ENCODE results near the gene ARID1B. TPM values are rescaled to one million over a fixed set of nuclear protein-coding genes. Genes with fewer than 3 reads are reported as not detected.

ARID1B gene
- polyA plus RNA-seq, 1 experiment = 19.2 TPM

GRCh38 chr6:156767603-156768467 is 9.3 kb upstream of the ARID1B start:
- CTCF ChIA-PET = no interaction called here
- no peaks in the 10 kb centered on the region for H3K9me3 ChIP-seq (ENCODE audit: control insufficient read depth, insufficient read depth, low read length)

GRCh38 chr6:156771047-156771446 is 6.1 kb upstream of the ARID1B start:
- ChIA-PET POLR2A (interaction anchor here (0.7 kb wide), 1 partner anchor 15 kb away, joined by 6 read pairs; no protein-coding TSS in a partner anchor), CTCF (interaction anchor here (0.6 kb wide), 1 partner anchor 23 kb away, joined by 3 read pairs; no protein-coding TSS in a partner anchor)
- Histone ChIP-seq H3K4me3 (ENCODE audit: low read depth, low read length) (no peak overlapping the region), H3K9me3 (ENCODE audit: control insufficient read depth, insufficient read depth, low read length) (no peaks in the 10 kb centered on the region), H3K27me3 (ENCODE audit: control insufficient read depth, insufficient read depth, low read length) (no peaks in the 10 kb centered on the region), H3K27ac (ENCODE audit: low read depth, low read length) (no peak overlapping the region)
- DNase-seq (ENCODE audit: low read depth, low spot score) = no peak
- TF ChIP-seq CTCF (IDR thresholded peaks at IDR 0.05; ENCODE audit: low read depth, low read length) = no peak

More at GRCh38 chr6:156767603-156768467, 9.3 kb upstream of the ARID1B start:
- TF ChIP-seq CTCF (IDR thresholded peaks at IDR 0.05; ENCODE audit: low read depth, low read length) = no peak
- Histone ChIP-seq H3K4me3 (ENCODE audit: low read depth, low read length) (no peak overlapping the region), H3K27me3 (ENCODE audit: control insufficient read depth, insufficient read depth, low read length) (peaks cover under 1% of the 10 kb centered on the region), H3K27ac (ENCODE audit: low read depth, low read length) (no peak overlapping the region)
- POLR2A ChIA-PET = no interaction called here
- DNase-seq (ENCODE audit: low read depth, low spot score) = no peak

GRCh38 chr6:156771761-156772160 is 5.4 kb upstream of the ARID1B start:
- no peak for DNase-seq (ENCODE audit: low read depth, low spot score)
- CTCF ChIA-PET = no interaction called here
- no peak for TF ChIP-seq CTCF (IDR thresholded peaks at IDR 0.05; ENCODE audit: low read depth, low read length)
- Histone ChIP-seq H3K27me3 (ENCODE audit: control insufficient read depth, insufficient read depth, low read length) (no peaks in the 10 kb centered on the region), H3K4me3 (ENCODE audit: low read depth, low read length) (no peak overlapping the region), H3K27ac (ENCODE audit: low read depth, low read length) (no peak overlapping the region), H3K9me3 (ENCODE audit: control insufficient read depth, insufficient read depth, low read length) (no peaks in the 10 kb centered on the region)
- POLR2A ChIA-PET = no interaction called here

- Histone ChIP-seq H3K9me3 (ENCODE audit: control insufficient read depth, insufficient read depth, low read length) (no peaks in the 10 kb centered on the region), H3K4me3 (ENCODE audit: low read depth, low read length) (no peak overlapping the region), H3K27me3 (ENCODE audit: control insufficient read depth, insufficient read depth, low read length) (no peaks in the 10 kb centered on the region), H3K27ac (ENCODE audit: low read depth, low read length) (no peak overlapping the region)
- no peak for DNase-seq (ENCODE audit: low read depth, low spot score)
- ChIA-PET POLR2A (no interaction called here), CTCF (no interaction called here)
- no peak for TF ChIP-seq CTCF (IDR thresholded peaks at IDR 0.05; ENCODE audit: low read depth, low read length)
Observed at GRCh38 chr6:156773476-156773875, 3.7 kb upstream of the ARID1B start.

Measured in AG04450 (cell line).